ENCODE results near the gene GID4. TPM values are rescaled to one million over a fixed set of nuclear protein-coding genes. Genes with fewer than 3 reads are reported as not detected.

The GID4 gene
- total RNA-seq, 4 donors from 2014 or later = 13.9 to 23.5 (median 17.6) TPM

GRCh38 chr17:18084256-18084655, 45.0 kb downstream of the GID4 start:
- Histone ChIP-seq H3K27ac (no peak overlapping the region), H3K9me3 (no peaks in the 10 kb centered on the region), H3K4me3 (no peak overlapping the region), H3K4me1 (peaks cover 12% of the 10 kb centered on the region), H3K36me3 (no peaks in the 10 kb centered on the region), H3K27me3 (peaks cover 3% of the 10 kb centered on the region)
- DNase-seq (ENCODE audit: low spot score in 2 of 2) = no peak
- no peak for TF ChIP-seq POLR2AphosphoS5 (IDR thresholded peaks at IDR 0.05)
- no peak for TF ChIP-seq CTCF (IDR thresholded peaks at IDR 0.05)
- TF ChIP-seq POLR2A (IDR thresholded peaks at IDR 0.05) = no peak
- no peak for TF ChIP-seq EP300 (IDR thresholded peaks at IDR 0.05)
- 78% methylated on average over 4 of the region's 4 CpGs for WGBS

DNA sequence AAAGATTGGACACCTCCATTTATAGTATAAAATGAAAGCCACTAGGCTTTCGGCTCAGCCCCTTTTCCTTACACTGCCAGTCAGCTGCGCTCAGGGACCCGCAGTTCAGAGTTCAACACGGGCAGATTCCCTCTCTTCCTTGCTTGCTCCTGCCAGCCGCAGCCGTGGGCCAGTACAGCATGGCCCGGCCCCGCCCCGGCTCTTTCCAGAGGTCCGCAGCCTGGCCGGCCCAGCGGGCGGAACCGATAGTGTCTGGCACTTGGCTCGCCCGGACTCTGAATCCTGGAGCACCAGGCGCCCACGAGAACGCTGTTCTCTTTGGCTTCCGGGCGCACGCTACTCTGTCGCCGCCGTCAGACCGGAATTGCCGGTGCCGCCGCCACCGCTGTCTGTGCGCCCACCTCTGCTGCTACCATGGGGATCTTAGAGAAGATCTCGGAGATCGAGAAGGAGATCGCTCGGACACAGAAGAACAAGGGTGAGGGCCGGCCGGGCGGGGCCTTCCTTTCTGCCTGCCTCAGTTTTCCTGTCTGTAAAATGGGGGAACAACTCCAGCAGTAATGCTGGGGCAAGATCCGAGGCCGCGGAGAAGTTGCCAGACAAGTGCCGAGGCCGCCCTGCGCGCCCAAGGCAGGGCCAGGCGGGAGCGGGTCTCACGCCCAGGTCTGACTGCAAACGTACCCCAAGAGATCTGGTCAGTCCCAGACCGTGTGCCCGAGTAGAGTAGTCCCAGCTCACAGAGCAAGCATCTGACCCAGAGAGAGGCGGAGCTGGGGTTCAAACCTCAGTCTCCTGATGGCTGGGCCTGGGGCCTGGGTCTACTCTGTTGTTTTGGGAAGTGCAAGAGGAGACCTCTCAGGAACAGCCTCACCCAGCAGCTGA, 48.6 kb downstream of the GID4 start, which contains the start of gene DRG2:
DRG2 (plus strand) TSS at position 339 of the 882 bp plus-strand sequence; CDS start at position 415, 76 bp downstream.
- peaks cover 11% of the 10 kb centered on the region for H3K36me3 ChIP-seq
- H3K9me3 ChIP-seq = no peaks in the 10 kb centered on the region
- TF ChIP-seq CTCF (IDR thresholded peaks at IDR 0.05) = no peak
- peak; percentile 53 to 92 (median 60) for TF ChIP-seq POLR2AphosphoS5 (IDR thresholded peaks at IDR 0.05)
- no peak for TF ChIP-seq EP300 (IDR thresholded peaks at IDR 0.05)
- TF ChIP-seq POLR2A (IDR thresholded peaks at IDR 0.05) = peak in 1 of 2 donors; percentile 57
- under 1% methylated on average over 43 of the region's 52 CpGs for WGBS
- H3K27ac ChIP-seq = peak within 1 kb of the TSS; percentile 72
- H3K27me3 ChIP-seq = no peaks in the 10 kb centered on the region
- DNase-seq (ENCODE audit: low spot score in 2 of 2) = peak; percentile 95
- peaks cover 13% of the 10 kb centered on the region for H3K4me1 ChIP-seq
- H3K4me3 ChIP-seq = peak within 1 kb of the TSS; percentile 84

DNA sequence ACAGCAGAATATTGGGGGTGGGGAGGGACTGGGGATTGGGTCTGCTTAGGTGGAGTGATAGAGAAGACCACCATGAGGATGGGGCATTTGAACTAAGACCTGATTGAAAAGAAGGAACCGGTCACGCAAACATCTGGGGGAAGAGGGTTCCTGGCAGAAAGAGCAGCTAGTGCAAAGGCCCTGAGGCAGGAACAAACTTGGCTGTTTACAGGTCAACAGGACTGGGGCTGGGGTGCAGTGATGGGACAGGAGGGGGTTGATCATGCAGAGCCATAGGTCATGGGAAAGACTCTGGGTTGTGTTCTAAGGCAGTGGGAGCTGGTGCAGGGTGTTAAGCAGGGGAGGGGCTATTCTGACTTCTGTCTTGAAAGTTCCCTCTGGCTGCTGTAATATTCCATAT, 50.4 kb downstream of the GID4 start:
- Histone ChIP-seq H3K36me3 (peaks cover 22% of the 10 kb centered on the region), H3K4me3 (no peak overlapping the region), H3K27ac (no peak overlapping the region), H3K4me1 (peaks cover 17% of the 10 kb centered on the region), H3K9me3 (no peaks in the 10 kb centered on the region), H3K27me3 (no peaks in the 10 kb centered on the region)
- TF ChIP-seq POLR2AphosphoS5 (IDR thresholded peaks at IDR 0.05) (no peak), POLR2A (IDR thresholded peaks at IDR 0.05) (no peak), CTCF (IDR thresholded peaks at IDR 0.05) (no peak), EP300 (IDR thresholded peaks at IDR 0.05) (no peak)
- no peak for DNase-seq (ENCODE audit: low spot score in 2 of 2)
- 90% methylated on average over 2 of the region's 2 CpGs for WGBS

- no peaks in the 10 kb centered on the region for H3K27me3 ChIP-seq
- no peak overlapping the region for H3K27ac ChIP-seq
- H3K36me3 ChIP-seq = peaks cover 61% of the 10 kb centered on the region
- no peak overlapping the region for H3K4me3 ChIP-seq
- TF ChIP-seq CTCF (IDR thresholded peaks at IDR 0.05) (no peak), POLR2A (IDR thresholded peaks at IDR 0.05) (no peak), POLR2AphosphoS5 (IDR thresholded peaks at IDR 0.05) (no peak), EP300 (IDR thresholded peaks at IDR 0.05) (no peak)
- WGBS = 76% methylated on average over 14 of the region's 15 CpGs
- peaks cover 9% of the 10 kb centered on the region for H3K4me1 ChIP-seq
- no peaks in the 10 kb centered on the region for H3K9me3 ChIP-seq
- no peak for DNase-seq (ENCODE audit: low spot score in 2 of 2)
These were observed 54.6 kb downstream of the GID4 start for GRCh38 chr17:18093616-18094408.

DNA sequence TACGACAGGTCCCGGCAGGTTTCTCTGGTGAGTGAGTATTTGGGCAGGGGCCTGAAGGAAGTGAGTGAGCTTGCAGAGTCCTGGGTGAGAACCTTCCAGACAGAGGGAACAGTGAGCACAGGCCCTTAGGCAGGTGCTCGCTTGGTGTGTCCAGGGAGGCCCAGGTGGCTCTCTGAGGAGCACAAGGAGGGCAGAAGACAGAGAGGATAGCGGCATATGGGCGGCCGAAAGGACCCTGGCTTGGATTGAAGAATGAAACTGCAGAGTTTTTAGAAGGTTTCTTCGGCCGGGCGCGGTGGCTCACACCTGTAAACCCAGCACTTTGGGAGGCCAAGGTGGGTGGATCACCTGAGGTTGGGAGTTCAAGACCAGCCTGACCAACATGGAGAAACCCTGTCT, 55.2 kb downstream of the GID4 start:
- Histone ChIP-seq H3K36me3 (peaks cover 67% of the 10 kb centered on the region), H3K4me3 (no peak overlapping the region), H3K4me1 (peaks cover 4% of the 10 kb centered on the region), H3K27me3 (no peaks in the 10 kb centered on the region), H3K9me3 (no peaks in the 10 kb centered on the region), H3K27ac (no peak overlapping the region)
- no peak for TF ChIP-seq POLR2AphosphoS5 (IDR thresholded peaks at IDR 0.05)
- TF ChIP-seq CTCF (IDR thresholded peaks at IDR 0.05) = no peak
- TF ChIP-seq EP300 (IDR thresholded peaks at IDR 0.05) = no peak
- TF ChIP-seq POLR2A (IDR thresholded peaks at IDR 0.05) = no peak
- no peak for DNase-seq (ENCODE audit: low spot score in 2 of 2)
- WGBS = 96% methylated on average over 10 of the region's 10 CpGs
